Measurements from ENCODE around the gene MCTP1. TPM values are rescaled to one million over a fixed set of nuclear protein-coding genes. Genes with fewer than 3 reads are reported as not detected.

Gene MCTP1
- total RNA-seq, 1 experiment from 2014 or later, result 4.2 TPM

DNA sequence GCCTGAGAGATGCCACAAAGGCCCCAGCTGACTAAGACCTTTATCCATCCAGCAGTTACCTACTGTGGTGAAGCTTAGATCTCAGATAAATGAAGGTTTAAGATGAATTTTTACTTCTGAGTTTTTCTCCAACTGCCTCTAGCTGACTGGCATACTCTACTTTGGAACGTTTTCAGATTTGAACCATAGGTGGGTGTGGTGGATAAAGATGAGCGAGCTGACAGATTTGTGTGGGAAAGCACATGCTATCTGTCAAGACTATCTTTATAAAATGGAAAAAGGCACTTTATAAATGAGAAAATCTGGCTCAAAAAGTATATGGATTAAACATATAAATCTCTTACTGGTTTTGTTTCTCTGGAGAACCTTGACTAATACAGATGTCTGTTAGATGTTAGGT lies 160.8 kb downstream of the MCTP1 start:
- DNase-seq (ENCODE audit: low spot score), result no peak

DNA sequence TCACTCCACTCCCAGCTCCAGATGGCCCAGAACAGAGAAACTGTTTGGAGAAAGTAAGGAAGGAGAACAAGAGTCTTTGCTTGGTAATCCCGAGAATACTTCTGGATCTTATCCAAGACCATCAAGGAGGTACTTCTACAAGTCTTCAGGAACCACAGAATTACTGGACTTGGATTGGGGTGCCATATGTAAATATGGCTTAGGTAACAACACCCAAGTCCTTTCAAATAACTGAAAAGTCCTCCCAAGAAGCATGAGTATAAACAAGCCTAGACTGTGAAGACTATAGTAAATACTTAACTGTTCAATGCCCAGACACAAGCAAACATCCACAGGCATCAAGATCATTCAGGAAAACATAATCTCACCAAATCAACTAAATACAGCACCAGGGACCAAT lies 170.0 kb downstream of the MCTP1 start:
- DNase-seq (ENCODE audit: low spot score), result no peak

DNA sequence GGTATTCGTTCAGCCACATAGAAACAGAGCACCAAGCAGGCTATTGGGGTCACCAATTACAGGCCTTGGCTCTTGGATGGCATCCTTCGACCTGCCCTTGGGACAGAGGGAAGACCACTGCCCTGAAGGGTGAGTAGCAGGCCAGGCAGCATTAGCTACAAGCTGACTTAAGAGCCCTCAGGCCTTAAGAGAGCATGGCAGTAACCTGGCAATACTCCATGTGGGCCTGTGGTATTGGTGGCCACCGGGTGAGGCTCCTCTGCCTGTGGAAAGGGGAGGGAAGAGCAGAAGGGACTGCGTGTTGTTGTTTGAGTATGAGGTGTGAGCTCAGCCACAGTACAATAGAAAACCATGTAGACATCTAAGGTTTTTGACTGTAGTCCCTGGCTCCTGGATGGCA lies 170.6 kb downstream of the MCTP1 start:
- DNase-seq (ENCODE audit: low spot score), result no peak

DNA sequence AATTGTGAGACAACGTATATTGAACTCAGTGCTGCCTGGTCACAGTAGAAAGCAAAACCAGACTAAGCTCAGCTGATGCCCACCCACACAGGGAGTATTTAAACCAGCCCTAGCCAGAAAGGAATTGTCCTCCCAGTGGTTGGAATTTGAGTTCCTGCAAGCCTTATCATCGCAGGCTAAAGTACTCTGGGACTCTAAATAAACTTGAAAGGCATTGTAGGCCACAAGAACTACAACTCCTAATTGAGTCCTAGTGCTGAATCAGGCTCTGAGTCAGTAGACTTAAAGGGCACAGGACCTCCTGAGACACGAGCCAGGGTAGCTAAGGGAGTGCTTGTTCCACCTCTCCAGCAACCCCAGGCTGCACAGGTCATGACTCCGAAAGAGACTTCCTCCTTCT lies 171.4 kb downstream of the MCTP1 start:
- DNase-seq (ENCODE audit: low spot score), result no peak

DNA sequence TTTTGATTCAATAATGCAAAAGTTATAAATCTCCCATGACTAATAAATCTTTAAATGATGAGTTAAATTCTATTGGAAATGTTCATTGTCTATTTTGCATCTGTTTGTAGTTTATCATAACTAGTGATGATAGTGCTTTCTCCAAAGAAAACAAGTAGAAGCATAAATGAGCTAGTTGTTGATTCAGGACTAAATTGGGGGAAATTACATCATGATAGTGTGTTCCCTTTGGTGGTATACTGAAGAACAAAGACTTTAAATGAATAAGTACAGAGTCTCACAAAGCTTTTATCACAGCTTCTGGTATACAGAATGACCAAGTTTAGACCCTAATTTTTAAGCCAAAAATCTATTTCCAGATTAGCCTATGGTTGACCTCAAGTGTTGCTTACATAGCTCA lies 173.8 kb downstream of the MCTP1 start:
- no peak for DNase-seq (ENCODE audit: low spot score)

DNA sequence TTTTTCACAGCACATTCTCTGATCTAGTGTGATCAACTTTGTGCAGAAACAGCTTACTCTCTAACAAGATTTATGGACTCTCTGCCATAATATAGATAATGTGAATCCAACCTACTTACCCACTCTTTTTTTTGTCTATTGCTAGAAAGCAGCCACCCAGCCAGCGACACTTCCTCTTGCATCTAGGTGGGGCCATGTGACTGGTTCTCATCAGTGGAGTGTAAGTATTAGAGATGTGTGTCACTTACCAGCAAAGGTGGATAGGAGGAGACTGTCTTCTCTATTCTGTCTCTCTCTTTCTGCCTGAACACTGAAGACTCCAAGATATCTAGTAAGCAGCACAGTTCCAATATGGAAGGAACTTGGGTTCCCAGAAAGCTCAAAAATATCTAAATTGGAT lies 174.8 kb downstream of the MCTP1 start:
- no peak for DNase-seq (ENCODE audit: low spot score)

DNA sequence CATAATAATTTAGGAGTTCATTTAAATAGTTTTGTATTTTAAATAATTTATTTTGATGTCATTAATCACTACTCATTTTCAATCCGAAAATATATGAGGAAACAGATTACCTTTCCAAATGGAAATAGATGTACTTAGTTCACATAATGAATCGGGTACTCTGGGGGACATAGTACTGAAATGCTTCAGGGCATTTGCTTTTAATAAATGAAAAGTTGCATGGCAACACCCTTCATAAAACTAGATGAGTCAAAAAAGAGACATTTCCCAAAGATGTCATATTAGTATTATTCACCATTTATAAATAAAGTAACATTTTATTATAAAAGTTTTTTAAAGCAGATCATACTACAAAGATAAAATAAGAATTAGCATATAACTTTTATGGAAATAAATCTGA lies 177.8 kb downstream of the MCTP1 start:
- DNase-seq (ENCODE audit: low spot score), result no peak

DNA sequence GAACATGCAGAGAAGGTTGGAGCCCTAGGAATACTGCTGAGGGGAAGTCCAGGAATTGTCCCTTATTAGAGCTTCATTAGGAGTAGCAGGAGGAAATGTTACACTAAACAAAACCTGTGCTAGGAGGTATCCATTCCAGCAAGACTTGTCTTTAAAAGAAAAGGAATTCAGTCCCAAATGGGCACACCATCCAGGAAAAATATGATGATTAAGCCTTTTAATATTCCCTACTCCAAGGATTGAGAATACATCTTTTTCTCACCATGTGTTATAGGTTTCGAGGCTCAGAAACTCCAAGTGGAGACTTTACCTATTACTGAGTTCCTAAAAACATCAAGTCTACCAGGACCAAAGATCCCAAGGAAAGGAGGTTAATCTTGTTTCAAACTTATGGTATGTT lies 179.3 kb downstream of the MCTP1 start:
- no peak for DNase-seq (ENCODE audit: low spot score)

DNA sequence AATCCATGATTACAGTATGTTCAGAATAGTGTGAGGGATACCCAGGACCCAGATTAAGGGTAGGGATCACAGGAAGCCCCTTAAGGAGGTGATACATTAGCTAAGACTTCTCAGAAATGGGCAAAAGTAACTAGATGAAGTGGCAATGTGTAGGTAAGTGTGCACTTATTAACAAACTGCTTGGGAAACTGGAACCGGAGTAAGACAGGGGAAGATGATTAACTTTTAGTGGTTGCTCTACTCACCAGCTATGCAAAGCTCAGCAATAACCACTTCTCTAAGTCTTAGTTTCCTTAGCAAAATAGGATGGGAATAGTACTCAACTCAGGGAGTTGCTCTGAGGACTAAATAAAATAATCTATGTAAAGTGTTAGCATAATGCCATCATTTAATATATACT lies 182.2 kb downstream of the MCTP1 start:
- no peak for DNase-seq (ENCODE audit: low spot score)

DNA sequence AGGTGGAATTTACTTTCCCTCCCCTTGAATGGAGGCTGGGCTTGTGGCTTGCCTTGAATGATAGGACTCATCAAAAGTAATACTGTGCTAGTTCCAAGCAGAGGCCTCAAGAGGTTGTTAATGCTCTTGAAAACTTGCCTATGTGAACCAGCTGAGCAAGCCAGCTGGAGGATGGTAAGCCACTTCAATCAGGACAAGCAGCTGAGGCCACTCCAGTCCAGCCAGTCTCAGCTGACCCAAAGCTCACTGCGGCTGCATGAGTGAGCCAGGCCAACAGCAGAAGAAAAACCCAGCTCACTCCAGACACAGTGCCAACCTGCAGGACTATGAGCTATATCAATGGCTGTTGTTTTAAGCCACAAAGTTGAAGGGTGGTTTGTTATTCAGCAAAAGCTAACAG lies 182.8 kb downstream of the MCTP1 start:
- no peak for DNase-seq (ENCODE audit: low spot score)

DNA sequence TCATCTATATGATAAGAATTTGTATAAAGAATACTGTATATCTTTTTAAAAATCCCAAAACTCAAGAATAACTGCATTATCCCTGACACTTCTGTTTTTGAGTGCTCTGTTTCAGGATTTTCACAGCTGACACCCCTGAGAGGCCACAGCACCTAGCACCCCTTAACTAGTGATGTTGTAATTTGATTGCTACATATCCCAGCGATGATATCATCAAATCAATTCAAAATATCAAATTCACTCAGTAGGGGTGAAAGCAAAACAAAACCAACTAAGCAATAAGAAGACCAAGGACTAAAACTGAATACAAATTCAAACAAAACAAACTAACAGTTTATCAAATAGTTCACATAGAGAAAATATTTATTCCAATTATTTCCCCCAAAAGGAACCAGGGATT lies 184.3 kb downstream of the MCTP1 start:
- no peak for DNase-seq (ENCODE audit: low spot score)

DNA sequence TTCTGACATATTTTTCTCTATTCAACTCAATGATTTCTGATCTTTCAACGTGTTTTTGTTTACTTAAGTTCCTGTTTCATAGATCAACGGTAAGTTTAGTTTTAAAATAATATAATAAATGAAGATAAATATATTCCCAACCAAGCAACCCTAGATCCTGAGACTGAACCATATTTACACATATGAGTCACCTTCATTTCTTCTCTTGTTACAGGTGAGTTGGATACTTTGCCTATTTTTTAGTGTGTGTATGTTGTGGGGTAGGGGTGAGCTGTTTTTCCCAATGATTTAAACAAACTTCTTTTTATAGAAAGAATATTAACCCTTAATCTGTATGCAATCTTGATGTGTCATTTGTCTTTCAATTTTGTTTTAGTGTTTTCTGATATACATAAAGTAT lies 186.9 kb downstream of the MCTP1 start:
- DNase-seq (ENCODE audit: low spot score), result no peak

DNA sequence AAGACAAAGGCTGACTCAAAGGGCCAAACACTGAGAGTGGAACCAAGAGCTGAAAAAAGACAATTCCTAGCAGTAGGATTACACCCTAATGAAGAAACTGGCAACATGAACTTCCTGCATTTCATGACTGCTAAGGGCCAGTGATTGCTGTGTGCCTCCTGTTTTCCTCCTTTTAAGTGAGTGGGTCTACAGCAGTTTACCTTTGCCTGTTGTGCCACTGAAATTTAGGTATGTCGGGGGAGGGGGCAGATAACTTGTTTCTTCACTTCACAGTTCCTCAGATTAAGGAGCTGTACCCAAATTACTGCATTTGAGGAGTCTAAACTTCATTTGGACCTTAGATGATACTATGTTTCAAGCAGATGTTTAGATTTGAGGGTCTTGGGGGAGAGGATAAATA lies 191.7 kb downstream of the MCTP1 start:
- no peak for DNase-seq (ENCODE audit: low spot score)

DNA sequence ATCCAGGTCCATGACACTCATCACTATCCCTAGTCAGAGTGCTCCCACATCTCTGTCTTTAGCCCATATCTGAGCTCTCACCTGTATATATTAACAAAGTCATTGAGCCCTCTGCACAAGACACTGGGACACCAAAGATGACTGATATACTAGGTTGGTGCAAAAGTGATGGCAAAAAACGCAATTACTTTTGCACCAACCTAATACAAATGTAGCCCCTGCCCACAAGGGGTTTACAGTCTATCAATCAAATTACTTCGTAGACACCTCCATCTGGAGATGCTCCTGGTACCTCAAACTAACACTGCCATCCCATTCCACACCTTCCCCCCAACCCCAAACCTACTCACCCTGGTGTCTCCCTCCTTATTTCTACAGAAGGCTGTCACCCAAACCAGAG lies 194.1 kb downstream of the MCTP1 start:
- DNase-seq (ENCODE audit: low spot score), result no peak

DNA sequence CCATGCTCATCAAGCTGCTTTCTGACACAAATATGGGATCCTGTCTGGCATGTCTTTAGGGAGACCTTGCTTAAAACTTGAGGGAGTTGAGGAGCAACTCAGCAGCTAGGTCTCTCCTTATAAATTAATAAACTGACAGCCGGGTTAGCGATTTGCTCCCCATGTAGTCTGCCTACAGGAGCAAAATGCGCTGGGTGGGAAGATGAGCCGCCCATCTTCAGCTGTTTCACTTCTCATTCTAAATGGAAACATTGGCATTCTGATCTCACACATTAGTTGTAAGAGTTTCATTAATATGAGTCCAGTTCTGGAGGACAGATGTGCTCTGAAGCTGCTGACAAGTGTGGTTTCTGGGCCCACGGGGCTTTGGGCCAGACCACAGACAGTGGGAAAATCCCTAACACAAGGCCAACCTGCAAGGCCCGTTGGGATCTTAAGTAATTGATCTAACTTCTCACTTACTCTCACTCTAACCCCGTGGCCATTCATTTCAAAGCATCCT lies 197.0 kb downstream of the MCTP1 start:
- DNase-seq (ENCODE audit: low spot score), result no peak

DNA sequence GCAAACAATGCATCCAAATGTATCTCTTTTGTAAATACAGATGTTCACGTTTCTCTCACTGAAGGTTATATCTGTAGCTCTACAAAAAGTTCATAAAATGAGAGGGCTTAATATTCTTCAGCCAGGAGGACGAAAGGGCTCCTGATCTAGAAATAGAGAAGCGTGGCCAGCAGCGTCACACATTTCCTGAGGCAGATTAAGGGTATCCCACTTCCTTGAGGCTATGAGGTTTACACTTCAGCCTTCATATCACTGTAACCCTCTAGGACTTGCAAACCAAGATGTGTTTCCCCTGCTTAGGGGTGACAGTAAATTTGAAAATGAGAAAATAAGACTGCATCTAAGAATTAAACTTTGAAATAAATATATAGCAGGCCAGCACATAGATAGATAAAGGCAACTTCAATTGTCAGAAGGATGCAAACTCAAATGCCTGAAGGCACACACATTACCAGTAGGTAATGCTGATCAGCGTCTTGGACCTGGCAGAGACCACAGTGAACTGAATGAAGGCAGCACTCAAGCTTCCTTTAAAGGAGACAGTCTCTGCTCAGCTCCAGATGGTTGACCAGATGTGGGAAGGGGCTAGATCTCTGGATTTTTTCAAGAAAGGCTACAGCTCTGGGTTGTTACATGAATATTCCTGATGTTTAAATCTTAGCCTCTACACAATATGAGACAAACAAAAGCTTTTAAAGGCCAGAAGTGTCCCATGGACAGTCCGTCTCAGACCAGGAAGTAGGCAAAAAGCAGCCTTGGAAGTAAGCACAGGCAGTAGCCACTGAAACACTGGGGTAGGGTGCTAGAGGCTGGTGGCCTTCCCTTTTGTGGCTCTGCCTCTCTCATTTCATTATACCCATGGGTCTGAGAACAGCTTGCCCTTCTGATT lies 197.7 kb downstream of the MCTP1 start:
- no peak for DNase-seq (ENCODE audit: low spot score)

DNA sequence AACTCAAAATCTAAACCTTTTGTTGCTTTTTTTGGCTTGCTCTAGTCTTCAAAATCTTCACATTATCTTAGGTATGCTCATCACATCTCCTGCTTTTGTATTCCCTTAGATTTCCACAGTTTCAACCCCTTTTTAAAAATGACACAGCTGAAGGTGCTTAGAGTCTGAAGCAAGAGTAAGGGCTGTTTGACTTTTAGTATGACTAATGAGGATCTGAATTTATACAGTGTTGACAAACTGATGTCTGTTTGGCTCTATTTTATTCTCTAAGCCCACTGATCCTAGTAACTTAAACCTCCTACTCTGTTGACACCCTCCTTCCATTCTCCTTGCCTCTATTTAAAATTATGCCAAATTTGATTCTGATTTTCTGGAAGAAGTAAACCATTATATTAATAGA lies 200.1 kb downstream of the MCTP1 start:
- no peak for DNase-seq (ENCODE audit: low spot score)

DNA sequence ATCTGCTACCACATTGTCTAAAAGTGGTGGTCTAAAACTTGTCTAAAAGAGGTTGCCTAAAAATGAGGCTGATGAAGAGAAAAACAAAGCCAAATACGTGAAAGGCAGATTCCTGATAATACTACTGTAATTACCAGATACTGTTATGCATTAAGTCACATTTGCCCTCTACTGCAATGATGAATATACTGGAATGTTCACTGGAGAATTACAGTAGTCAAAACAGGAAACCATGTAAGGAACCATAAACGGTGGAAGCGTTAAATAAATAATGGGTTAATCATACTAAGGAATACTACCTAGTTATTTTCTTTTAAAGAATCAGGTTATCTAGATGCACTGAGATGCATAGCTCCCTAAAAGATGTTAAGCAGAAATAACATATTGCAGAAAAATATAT lies 201.3 kb downstream of the MCTP1 start:
- no peak for DNase-seq (ENCODE audit: low spot score)

DNA sequence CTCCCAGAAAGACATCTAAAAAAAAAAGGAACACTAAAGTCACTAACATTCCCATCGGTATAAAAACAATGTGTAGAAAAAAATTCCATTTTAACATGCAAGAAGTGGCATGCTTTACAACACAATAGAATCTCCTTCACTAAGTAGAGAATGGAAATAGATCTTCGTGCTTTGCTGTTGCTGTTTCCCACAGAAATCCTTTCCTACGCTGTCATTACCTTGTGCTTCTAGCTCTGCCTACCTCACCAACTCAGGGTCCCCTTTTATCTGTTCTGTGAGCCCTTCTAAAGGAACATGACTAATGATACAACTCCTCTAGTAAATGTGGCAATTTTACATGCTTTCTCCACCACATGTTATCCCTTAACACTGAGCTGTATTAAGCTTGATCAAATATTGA lies 202.9 kb downstream of the MCTP1 start:
- no peak for DNase-seq (ENCODE audit: low spot score)

DNA sequence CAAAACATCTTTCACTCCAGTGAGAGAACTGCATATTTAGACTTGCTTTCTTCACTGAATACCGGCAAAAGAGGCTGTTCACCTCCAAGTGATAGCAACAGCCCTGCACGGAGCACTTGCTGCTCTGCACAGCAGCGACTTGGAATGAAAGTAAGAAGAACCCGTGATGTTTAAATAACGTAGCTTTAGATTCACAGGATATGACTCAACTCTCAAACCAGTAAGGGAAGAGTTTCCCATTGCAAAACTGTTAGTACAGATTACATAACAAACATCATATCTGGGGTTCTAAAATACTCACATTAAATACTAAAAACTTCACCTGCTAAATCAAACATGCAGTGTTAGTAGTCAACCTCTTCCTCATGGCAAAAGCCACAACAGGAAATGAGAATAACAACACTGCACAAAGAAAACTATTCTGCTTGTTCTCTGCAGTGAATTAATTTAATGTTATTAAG lies 203.4 kb downstream of the MCTP1 start:
- peak; percentile 72 for DNase-seq (ENCODE audit: low spot score)

DNA sequence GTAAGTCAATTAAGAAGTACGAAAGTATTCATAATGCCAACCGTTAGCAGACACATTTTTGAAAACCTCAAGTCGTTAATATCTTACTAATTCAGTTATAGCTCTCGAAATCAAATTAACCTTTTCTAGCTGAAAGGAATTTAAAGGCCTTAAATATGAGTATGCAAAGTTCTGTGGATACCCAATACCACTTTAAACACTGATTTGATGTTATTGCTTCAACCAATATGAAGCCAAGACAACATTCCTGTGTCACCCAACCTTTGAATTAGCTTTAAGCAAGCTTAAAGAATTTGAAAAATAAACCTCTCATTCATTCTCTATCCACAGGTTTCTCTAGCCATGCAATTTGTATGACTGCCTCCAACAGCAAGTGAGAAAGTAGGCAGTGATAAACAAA lies 204.5 kb downstream of the MCTP1 start:
- DNase-seq (ENCODE audit: low spot score), result peak; percentile 13

DNA sequence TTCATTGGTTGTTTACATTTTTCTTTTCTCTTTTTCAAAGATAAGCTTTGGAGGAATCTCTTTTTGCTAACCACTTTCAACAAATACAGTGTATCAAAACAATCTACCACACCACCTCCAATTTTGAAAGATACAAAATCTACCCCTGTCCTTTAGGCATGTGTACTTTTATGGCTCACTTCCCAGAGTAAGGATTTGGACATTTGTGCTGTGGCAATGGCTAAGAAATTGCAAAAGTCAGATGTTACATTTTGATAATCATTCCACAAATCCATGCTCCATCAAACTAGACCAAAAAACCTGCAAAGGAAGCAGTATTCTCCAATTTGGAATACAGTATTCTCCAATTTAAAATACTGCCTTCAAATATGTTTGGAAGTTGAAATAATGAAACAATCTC lies 204.9 kb downstream of the MCTP1 start:
- no peak for DNase-seq (ENCODE audit: low spot score)

DNA sequence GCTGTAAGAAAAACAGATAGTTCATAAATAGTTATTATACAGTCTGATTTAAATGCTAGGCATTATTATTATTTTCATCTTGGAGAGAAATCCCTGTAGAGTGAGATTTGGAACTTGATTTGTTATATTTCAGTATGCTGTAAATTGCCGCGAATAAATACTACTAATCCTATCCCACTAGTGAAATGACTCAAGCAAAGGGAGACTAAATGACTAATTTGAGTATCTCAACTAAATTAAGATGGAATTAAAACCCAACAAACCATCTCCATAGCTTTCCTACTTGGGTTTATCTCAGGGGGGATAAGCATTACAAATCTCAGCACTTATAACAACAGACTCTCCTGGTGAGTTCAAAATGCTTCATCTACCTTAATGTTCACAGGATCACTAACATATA lies 206.0 kb downstream of the MCTP1 start:
- no peak for DNase-seq (ENCODE audit: low spot score)

Measured in HT-29 (cell line).